Large intestine (tissue), 3 donors: ENCODE results near the gene LRRFIP2. TPM values are rescaled to one million over a fixed set of nuclear protein-coding genes. Genes with fewer than 3 reads are reported as not detected.
A peak's percentile ranks its signal among the peaks of the same experiment; 100 is the strongest.

ENCODE experiments used
- DNase-seq, 2 donors: peaks; one replicate each; pipeline versions ENCODE4 v3.0.0 to v3.0.0-alpha.2; 2013
- H3K27ac ChIP-seq: one replicate; pipeline ENCODE4 v1.5.1; 2013; ENCODE audit warnings: low read length
- H3K27me3 ChIP-seq: 2 replicates; pipeline ENCODE4 v1.6.1; 2013; ENCODE audit warnings: low read length; ENCODE audit not compliant: control insufficient read depth, insufficient read depth
- H3K36me3 ChIP-seq: 2 replicates; pipeline ENCODE4 v1.6.1; 2013; ENCODE audit warnings: low read length; ENCODE audit not compliant: control insufficient read depth, insufficient read depth
- H3K4me1 ChIP-seq: one replicate; pipeline ENCODE4 v1.6.1; 2013; ENCODE audit warnings: low read length; ENCODE audit not compliant: control insufficient read depth, insufficient read depth
- H3K4me3 ChIP-seq: one replicate; pipeline ENCODE4 v1.5.1; 2013; ENCODE audit warnings: low read length
- H3K9me3 ChIP-seq: one replicate; pipeline ENCODE4 v1.6.1; 2013; ENCODE audit warnings: mild to moderate bottlenecking, low read depth, low read length, moderate library complexity; ENCODE audit not compliant: control insufficient read depth
- WGBS: methylation state at CpG from one replicate; pipeline ENCODE4 v1.1.5; 2013; ENCODE audit warnings: low lambda C conversion rate; ENCODE audit not compliant: insufficient coverage; 5-methylcytosine and 5-hydroxymethylcytosine counted together
- polyA plus RNA-seq: library from polyadenylated mRNA; unstranded; fragments of 120-200 nt; gene quantifications from one replicate; pipeline ENCODE4 v1.2.1, GENCODE V29; 2013

Gene LRRFIP2
- polyA plus RNA-seq, 1 donor: 47.1 TPM

DNA sequence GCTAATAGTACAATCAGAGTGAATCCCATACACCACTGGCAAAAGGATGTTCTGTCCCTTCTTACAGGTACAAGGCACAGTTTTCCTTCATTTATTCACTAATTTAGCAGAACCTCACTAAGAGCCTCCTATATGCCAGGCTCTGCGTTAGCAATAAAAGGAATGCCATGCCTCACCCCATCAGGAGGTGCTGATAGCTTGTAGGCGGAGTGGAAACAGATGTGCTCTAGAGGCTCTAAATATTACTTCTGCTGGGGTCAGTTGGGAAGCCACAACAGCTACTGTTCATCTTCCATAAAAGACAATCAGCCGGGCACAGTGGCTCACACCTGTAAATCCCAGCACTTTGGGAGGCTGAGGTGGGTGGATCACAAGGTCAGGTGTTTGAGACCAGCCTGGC, 156.7 kb downstream of the LRRFIP2 start:
- H3K4me1 ChIP-seq: no peaks in the 10 kb centered on the region
- no CpG with 5 or more reads among the region's 3 CpGs for WGBS
- no peaks in the 10 kb centered on the region for H3K27me3 ChIP-seq
- DNase-seq: no peak
- H3K9me3 ChIP-seq: no peaks in the 10 kb centered on the region
- no peak overlapping the region for H3K4me3 ChIP-seq
- H3K27ac ChIP-seq: no peak overlapping the region
- peaks cover 73% of the 10 kb centered on the region for H3K36me3 ChIP-seq

DNA sequence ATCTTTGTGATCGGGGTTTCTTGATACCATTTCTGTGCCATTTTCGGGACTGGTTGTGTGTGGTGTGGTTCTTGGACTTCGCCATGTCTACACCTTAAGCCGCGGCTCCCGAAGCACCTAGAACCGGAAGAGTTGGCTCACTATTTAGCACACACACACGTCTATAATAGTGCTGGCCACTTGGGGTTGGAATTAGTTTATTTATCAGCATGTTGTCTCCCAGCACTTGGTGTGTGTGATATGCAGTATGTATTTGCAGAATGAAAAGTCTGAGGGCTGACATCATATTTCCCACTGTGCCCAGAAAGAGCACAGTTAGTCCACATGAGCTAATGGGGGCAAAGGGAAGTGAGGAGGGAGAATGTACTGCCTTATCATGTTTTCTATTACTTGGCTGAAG, 157.5 kb downstream of the LRRFIP2 start:
- H3K36me3 ChIP-seq: peaks cover 72% of the 10 kb centered on the region

DNA sequence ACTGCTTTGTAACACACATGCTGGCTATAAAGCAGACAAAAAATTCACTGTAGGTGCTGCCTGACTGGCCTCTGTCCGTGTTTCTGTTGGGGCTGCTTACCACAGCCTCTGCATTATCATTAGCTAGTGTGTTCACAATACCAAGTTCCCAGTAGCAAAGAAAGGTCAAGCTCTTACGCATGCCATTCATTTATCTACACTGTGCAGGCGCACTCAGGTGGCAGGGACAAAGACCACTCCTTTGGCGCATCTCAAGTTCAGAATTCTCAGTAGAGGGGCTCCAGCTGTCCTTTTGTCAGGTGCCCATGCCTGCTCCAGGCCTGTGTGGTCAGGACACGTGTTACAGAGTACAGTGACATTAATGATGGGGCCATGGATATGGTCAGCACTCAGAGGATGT, 158.7 kb downstream of the LRRFIP2 start:
- Histone ChIP-seq H3K9me3 (no peaks in the 10 kb centered on the region), H3K27ac (no peak overlapping the region), H3K4me1 (no peaks in the 10 kb centered on the region), H3K36me3 (peaks cover 67% of the 10 kb centered on the region), H3K27me3 (no peaks in the 10 kb centered on the region), H3K4me3 (no peak overlapping the region)
- DNase-seq: no peak
- WGBS: no CpG with 5 or more reads among the region's 5 CpGs

More for the DNA sequence above, 157.5 kb downstream of the LRRFIP2 start:
- H3K4me3 ChIP-seq: no peak overlapping the region
- no CpG with 5 or more reads among the region's 8 CpGs for whole genome bisulfite sequencing
- no peak for DNase-seq
- H3K4me1 ChIP-seq: no peaks in the 10 kb centered on the region
- no peaks in the 10 kb centered on the region for H3K27me3 ChIP-seq
- H3K9me3 ChIP-seq: no peaks in the 10 kb centered on the region
- H3K27ac ChIP-seq: no peak overlapping the region

DNA sequence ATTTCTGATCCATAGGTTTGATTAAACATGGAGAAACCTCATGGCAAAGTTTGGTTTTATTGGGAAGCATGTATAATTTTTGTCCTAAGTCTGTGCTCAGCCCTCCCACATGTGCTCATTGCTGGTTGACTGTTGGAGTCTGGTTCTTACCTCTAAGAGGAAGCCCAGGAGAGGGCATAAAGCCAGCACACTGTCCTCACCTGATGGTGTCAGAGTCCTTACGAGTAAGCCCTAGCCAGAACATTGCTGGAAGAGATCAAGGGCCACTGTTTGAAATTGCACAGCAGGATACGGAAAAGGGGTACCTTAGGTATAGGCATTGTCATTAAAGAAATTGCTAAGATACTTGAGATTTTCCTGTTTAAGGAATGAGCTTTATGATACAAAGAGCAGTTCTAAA, 159.8 kb downstream of the LRRFIP2 start:
- Histone ChIP-seq H3K36me3 (peaks cover 59% of the 10 kb centered on the region), H3K27ac (no peak overlapping the region), H3K9me3 (no peaks in the 10 kb centered on the region), H3K4me1 (no peaks in the 10 kb centered on the region), H3K4me3 (no peak overlapping the region), H3K27me3 (no peaks in the 10 kb centered on the region)
- WGBS: no CpG with 5 or more reads among the region's 2 CpGs
- DNase-seq: peak in 1 of 2 donors; percentile 24

Other genes starting within 250 kb of the LRRFIP2 start
- gene TRANK1, start 229.5 kb downstream of the LRRFIP2 start, polyA plus RNA-seq: 10.7 TPM
- gene EPM2AIP1, start 181.5 kb downstream of the LRRFIP2 start, polyA plus RNA-seq: 22.8 TPM
- gene MLH1, start 181.1 kb downstream of the LRRFIP2 start, polyA plus RNA-seq: 27.4 TPM
- gene GOLGA4, start 68.7 kb upstream of the LRRFIP2 start, polyA plus RNA-seq: 96.9 TPM